Hepatocyte (in vitro differentiated cells): ENCODE data around the gene PIBF1. TPM values are rescaled to one million over a fixed set of nuclear protein-coding genes. Genes with fewer than 3 reads are reported as not detected.

Experiments used
- DNase-seq: peaks from one replicate; pipeline ENCODE4 v3.0.0-alpha.2; 2016; ENCODE audit warnings: low spot score
- H2AFZ ChIP-seq: fragments of 200-600 bp; sonication (generic); 2 replicates; pipeline ENCODE4 v1.6.0; 2016; ENCODE audit warnings: antibody characterized with exemption, mild to moderate bottlenecking
- H3K27ac ChIP-seq: fragments of 200-600 bp; sonication (generic); 2 replicates; pipeline ENCODE4 v1.5.1; 2016; ENCODE audit warnings: mild to moderate bottlenecking
- H3K27me3 ChIP-seq: fragments of 200-600 bp; sonication (generic); 2 replicates; pipeline ENCODE4 v1.6.1; 2016
- H3K36me3 ChIP-seq: fragments of 200-600 bp; sonication (generic); replicated peaks from 2 replicates; pipeline ENCODE4 v1.5.1; 2016; ENCODE audit warnings: low read depth; ENCODE audit not compliant: insufficient read depth
- H3K4me1 ChIP-seq: fragments of 200-600 bp; sonication (generic); 2 replicates; pipeline ENCODE4 v1.5.1; 2016; ENCODE audit warnings: mild to moderate bottlenecking, moderate library complexity; ENCODE audit not compliant: insufficient read depth
- H3K4me2 ChIP-seq: fragments of 200-600 bp; sonication (generic); 2 replicates; pipeline ENCODE4 v1.6.0; 2016
- H3K4me3 ChIP-seq: fragments of 200-600 bp; sonication (generic); 2 replicates; pipeline ENCODE4 v1.5.1; 2016; ENCODE audit warnings: mild to moderate bottlenecking
- H3K79me2 ChIP-seq: fragments of 200-600 bp; sonication (generic); 2 replicates; pipeline ENCODE4 v1.6.0; 2017; ENCODE audit warnings: mild to moderate bottlenecking
- H3K9me2 ChIP-seq: fragments of 200-600 bp; sonication (generic); replicated peaks from 2 replicates; pipeline ENCODE4 v1.6.0; 2017; ENCODE audit warnings: mild to moderate bottlenecking; ENCODE audit not compliant: insufficient read depth
- H3K9me3 ChIP-seq: fragments of 200-600 bp; sonication (generic); 2 replicates; pipeline ENCODE4 v1.5.1; 2016; ENCODE audit warnings: low read depth, mild to moderate bottlenecking
- H4K20me1 ChIP-seq: fragments of 200-600 bp; sonication (generic); 2 replicates; pipeline ENCODE4 v1.6.0; 2016; ENCODE audit warnings: mild to moderate bottlenecking; ENCODE audit not compliant: insufficient read depth, poor library complexity, severe bottlenecking
- EZH2 ChIP-seq: fragments of 200-600 bp; sonication (generic); IDR thresholded peaks from 2 replicates; pipeline ENCODE4 v1.6.1; 2016; ENCODE audit warnings: antibody characterized with exemption, mild to moderate bottlenecking, borderline replicate concordance
- EZH2phosphoT487 ChIP-seq: fragments of 200-600 bp; sonication (generic); IDR thresholded peaks from one replicate; pipeline ENCODE4 v1.6.1; 2018; ENCODE audit warnings: antibody characterized with exemption, mild to moderate bottlenecking, low read depth, moderate library complexity; ENCODE audit not compliant: unreplicated experiment, severe bottlenecking
- WGBS: methylation state at CpG from one replicate; pipeline ENCODE4 v1.1.6; 2016; ENCODE audit warnings: low lambda C conversion rate; ENCODE audit errors: missing lambda C conversion rate; 5-methylcytosine and 5-hydroxymethylcytosine counted together
- polyA plus RNA-seq: library from polyadenylated mRNA; unstranded; fragments of >200 nt; fragmentation: Nextera tagmentation; extraction: Ambion mirVana; gene quantifications from 2 replicates; pipeline ENCODE4 v1.2.1, GENCODE V29; 2016
- total RNA-seq: library from RNA; depleted of rRNA; stranded (reverse); fragments of >200 nt; gene quantifications from 2 replicates; pipeline ENCODE4 v1.2.3, GENCODE V29; 2014
- TF ChIP-seq, protein P1 (sequence below): fragments of 200-600 bp; sonication (generic); IDR thresholded peaks from 2 replicates; pipeline ENCODE4 v1.5.1; 2016; ENCODE audit warnings: antibody characterized with exemption, mild to moderate bottlenecking; ENCODE audit not compliant: poor library complexity

The PIBF1 gene
- total and polyA plus RNA-seq, 2 experiments from 2014 or later: 13.1 to 24.5 TPM

DNA sequence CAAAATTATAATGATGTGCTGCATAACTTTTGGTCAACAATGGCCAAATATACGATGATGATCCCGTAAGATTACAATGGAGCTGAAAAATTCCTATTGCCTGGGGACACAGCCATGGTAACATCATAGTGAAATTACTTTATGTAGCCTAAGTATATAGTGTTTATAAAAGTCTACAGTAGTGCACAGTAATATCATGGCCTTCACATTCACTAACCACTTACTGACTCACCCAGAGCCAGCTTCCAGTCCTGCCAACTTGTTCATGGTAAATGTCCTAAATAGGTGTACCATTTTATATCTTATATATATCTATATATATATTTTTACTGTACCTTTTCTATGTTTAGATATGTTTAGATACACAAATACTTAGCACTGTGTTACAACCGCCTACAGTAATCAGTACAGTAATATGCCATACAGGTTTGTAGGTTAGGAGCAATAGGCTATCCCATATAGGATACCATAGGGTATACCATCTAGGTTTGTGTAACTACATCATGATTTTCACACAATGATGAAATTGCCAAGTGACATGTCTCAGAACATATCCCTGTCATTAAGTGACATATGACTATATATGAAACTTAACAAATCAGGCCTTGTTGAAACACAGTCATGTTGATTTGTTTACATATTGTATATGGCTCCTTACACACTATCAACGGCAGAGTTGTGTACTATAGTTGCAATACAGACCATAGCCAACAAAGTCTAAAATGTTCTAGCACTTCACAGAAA is 24.0 kb upstream of the PIBF1 start:
- Histone ChIP-seq H3K27ac (no peak overlapping the region), H3K36me3 (peaks cover 14% of the 10 kb centered on the region), H3K27me3 (no peaks in the 10 kb centered on the region), H3K4me3 (no peak overlapping the region), H4K20me1 (no peaks in the 10 kb centered on the region), H3K79me2 (no peaks in the 10 kb centered on the region), H3K4me2 (no peak overlapping the region), H3K9me3 (no peaks in the 10 kb centered on the region), H2AFZ (no peak overlapping the region), H3K4me1 (no peaks in the 10 kb centered on the region), H3K9me2 (no peaks in the 10 kb centered on the region)
- DNase-seq: no peak
- WGBS: 71% methylated on average over 4 of the region's 4 CpGs
- TF ChIP-seq, protein P1, sequence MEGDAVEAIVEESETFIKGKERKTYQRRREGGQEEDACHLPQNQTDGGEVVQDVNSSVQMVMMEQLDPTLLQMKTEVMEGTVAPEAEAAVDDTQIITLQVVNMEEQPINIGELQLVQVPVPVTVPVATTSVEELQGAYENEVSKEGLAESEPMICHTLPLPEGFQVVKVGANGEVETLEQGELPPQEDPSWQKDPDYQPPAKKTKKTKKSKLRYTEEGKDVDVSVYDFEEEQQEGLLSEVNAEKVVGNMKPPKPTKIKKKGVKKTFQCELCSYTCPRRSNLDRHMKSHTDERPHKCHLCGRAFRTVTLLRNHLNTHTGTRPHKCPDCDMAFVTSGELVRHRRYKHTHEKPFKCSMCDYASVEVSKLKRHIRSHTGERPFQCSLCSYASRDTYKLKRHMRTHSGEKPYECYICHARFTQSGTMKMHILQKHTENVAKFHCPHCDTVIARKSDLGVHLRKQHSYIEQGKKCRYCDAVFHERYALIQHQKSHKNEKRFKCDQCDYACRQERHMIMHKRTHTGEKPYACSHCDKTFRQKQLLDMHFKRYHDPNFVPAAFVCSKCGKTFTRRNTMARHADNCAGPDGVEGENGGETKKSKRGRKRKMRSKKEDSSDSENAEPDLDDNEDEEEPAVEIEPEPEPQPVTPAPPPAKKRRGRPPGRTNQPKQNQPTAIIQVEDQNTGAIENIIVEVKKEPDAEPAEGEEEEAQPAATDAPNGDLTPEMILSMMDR: no peak
- TF ChIP-seq EZH2: no peak
- no peak for TF ChIP-seq EZH2phosphoT487

DNA sequence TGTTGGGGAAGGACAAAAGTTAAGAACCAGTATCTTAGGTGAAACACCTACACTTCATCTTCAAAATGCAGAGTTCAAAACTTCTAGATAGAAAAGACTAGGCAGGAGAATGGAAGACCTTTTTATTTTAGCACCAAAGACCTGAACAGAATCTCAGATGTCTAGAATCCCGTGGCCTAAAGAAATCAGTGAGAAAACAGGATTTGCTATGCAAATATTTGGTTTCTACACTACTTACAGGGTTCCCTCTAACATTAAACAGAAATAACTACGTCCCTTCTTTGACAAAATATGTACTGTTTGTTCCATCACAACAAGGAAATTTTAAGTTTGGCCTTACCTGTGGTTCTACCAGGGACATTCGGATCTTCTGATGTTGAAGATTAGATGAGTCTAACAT is 21.7 kb upstream of the PIBF1 start:
- WGBS: 70% methylated on average over 3 of the region's 3 CpGs

DNA sequence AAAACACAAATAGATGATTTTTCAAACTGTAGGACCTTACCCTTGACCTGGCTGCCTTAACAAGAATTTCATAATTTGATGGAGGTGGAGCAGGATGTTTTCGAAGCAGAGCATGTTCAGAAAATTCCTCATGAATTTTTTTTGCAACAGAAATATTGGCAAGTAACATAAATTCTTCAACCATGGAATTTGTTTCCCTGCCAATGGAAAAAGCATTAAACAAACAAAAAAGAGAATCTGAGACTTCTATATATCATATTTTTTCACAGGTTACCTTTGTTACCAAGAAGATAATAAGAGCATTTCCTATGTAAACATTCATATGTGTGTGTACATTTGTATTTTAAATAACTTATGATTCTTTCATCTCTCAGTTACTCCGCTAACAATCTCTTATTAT is 18.5 kb upstream of the PIBF1 start:
- Histone ChIP-seq H3K4me2 (no peak overlapping the region), H2AFZ (no peak overlapping the region), H3K9me3 (no peaks in the 10 kb centered on the region), H3K79me2 (no peaks in the 10 kb centered on the region), H3K36me3 (peaks cover 11% of the 10 kb centered on the region), H3K9me2 (no peaks in the 10 kb centered on the region), H3K27me3 (no peaks in the 10 kb centered on the region), H3K4me1 (no peaks in the 10 kb centered on the region), H3K27ac (no peak overlapping the region), H4K20me1 (no peaks in the 10 kb centered on the region), H3K4me3 (no peak overlapping the region)
- no peak for DNase-seq
- TF ChIP-seq EZH2 (no peak), EZH2phosphoT487 (no peak)
- TF ChIP-seq, protein P1: no peak
- 94% methylated on average over 2 of the region's 2 CpGs for WGBS

More for the DNA sequence above, 21.7 kb upstream of the PIBF1 start:
- Histone ChIP-seq H3K4me3 (no peak overlapping the region), H3K79me2 (no peaks in the 10 kb centered on the region), H3K36me3 (peaks cover 14% of the 10 kb centered on the region), H3K27me3 (no peaks in the 10 kb centered on the region), H2AFZ (no peak overlapping the region), H3K27ac (no peak overlapping the region), H4K20me1 (no peaks in the 10 kb centered on the region), H3K4me1 (no peaks in the 10 kb centered on the region), H3K9me3 (no peaks in the 10 kb centered on the region), H3K9me2 (no peaks in the 10 kb centered on the region), H3K4me2 (no peak overlapping the region)
- no peak for TF ChIP-seq EZH2
- TF ChIP-seq EZH2phosphoT487: no peak
- TF ChIP-seq, protein P1: no peak
- no peak for DNase-seq
